ENCODE measurements around the gene KAT2B. TPM values are rescaled to one million over a fixed set of nuclear protein-coding genes. Genes with fewer than 3 reads are reported as not detected.

KAT2B gene
- polyA plus RNA-seq, 1 of the 3 experiments (the other 2 are of a cell fraction), result 2.1 TPM

DNA sequence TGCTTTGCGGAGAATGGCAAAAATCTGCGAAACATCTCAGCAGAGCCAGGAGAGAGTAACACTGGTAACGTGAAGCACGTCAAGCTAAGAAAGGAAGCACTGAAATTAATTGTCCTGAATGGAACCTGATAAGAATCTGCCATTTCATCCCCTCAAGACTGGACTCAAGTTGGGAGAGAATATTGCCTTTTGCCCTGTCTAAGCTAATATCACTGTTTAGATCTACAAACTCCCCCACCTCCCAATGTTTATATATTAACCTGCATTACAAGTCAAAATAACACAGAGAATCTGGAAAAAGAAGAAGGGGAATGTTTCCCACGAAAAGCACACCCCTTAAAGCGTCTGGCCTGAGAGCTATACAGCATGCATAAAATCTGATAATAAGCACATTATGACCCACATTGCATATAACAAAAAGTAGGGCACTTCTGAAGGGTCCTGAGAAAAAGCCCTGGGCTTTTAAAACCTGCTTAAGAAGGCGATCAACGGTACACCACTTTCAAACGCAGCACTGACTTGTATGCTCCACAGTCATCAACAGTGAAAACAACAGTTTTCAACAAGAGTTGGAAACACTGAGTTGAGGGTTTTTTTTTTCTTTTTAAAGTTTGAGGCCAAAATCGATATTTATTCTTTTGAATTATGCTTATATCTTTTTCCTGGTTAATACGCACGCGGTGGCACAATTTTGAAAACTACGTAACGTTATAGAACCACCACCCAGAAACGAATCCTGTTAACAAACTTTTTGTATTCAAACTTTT lies 1.4 kb upstream of the KAT2B start:
- ChIA-PET POLR2A (no interaction called here), CTCF (interaction anchor here (0.7 to 1.5 kb wide), 4 partner anchors 15 to 973 kb away, joined by 3 read pairs; no protein-coding TSS in a partner anchor)
- Histone ChIP-seq H3K9me3 (no peaks in the 10 kb centered on the region), H3K4me2 (peak overlapping the region; percentile 80), H3K9me2 (no peaks in the 10 kb centered on the region), H3K9ac (peak overlapping the region; percentile 60; the same call in 1 of the 2 replicates), H3K27me3 (ENCODE audit: insufficient read depth) (no peaks in the 10 kb centered on the region), H2AFZ (ENCODE audit: low read depth) (peak overlapping the region; percentile 90), H3K79me2 (ENCODE audit: insufficient read depth) (no peaks in the 10 kb centered on the region), H3K4me1 (ENCODE audit: control insufficient read depth in 1 of 2, insufficient read depth in 2 of 2, low read depth in 1 of 2, low read length in 1 of 2) (peaks cover 5 to 21% of the 10 kb centered on the region in 2 experiments; a peak in 2 of 4 replicates), H3K4me3 (ENCODE audit: low read depth in 2 of 2, low read length in 1 of 2) (peak overlapping the region; percentile 77 to 88), H3K36me3 (replicated peaks in 1 of 2; ENCODE audit: control insufficient read depth in 1 of 2, insufficient read depth in 2 of 2, low read length in 1 of 2) (no peaks in the 10 kb centered on the region), H3K27ac (ENCODE audit: low read depth in 2 of 2, low read length in 1 of 2) (no peak overlapping the region; a peak in 1 of 4 replicates), H3F3A (replicated peaks; ENCODE audit: insufficient read depth) (peaks cover 11% of the 10 kb centered on the region), H4K20me1 (ENCODE audit: insufficient read depth) (peaks cover 5% of the 10 kb centered on the region; the same call in 1 of the 2 replicates)
- TF ChIP-seq GABPA (IDR thresholded peaks at IDR 0.05; ENCODE audit: low read depth), result no peak
- TF ChIP-seq RFX5 (IDR thresholded peaks at IDR 0.05; ENCODE audit: low read length), result no peak
- TF ChIP-seq MXI1 (IDR thresholded peaks at IDR 0.05; ENCODE audit: low read depth, low read length), result no peak
- no peak for TF ChIP-seq NFIC (IDR thresholded peaks at IDR 0.05; ENCODE audit: borderline replicate concordance)
- TF ChIP-seq POLR2AphosphoS5 (IDR thresholded peaks at IDR 0.05; ENCODE audit: low read depth, low read length), result no peak
- TF ChIP-seq TAF1 (IDR thresholded peaks at IDR 0.05; ENCODE audit: borderline replicate concordance, low read depth, low read length), result no peak
- no peak for TF ChIP-seq RXRA (IDR thresholded peaks at IDR 0.05; ENCODE audit: borderline replicate concordance, low read depth)
- TF ChIP-seq FOXJ3 (CRISPR knock-in tag; IDR thresholded peaks at IDR 0.05), result no peak
- no peak for TF ChIP-seq JUND (IDR thresholded peaks at IDR 0.05)
- TF ChIP-seq, protein P1, sequence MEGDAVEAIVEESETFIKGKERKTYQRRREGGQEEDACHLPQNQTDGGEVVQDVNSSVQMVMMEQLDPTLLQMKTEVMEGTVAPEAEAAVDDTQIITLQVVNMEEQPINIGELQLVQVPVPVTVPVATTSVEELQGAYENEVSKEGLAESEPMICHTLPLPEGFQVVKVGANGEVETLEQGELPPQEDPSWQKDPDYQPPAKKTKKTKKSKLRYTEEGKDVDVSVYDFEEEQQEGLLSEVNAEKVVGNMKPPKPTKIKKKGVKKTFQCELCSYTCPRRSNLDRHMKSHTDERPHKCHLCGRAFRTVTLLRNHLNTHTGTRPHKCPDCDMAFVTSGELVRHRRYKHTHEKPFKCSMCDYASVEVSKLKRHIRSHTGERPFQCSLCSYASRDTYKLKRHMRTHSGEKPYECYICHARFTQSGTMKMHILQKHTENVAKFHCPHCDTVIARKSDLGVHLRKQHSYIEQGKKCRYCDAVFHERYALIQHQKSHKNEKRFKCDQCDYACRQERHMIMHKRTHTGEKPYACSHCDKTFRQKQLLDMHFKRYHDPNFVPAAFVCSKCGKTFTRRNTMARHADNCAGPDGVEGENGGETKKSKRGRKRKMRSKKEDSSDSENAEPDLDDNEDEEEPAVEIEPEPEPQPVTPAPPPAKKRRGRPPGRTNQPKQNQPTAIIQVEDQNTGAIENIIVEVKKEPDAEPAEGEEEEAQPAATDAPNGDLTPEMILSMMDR (IDR thresholded peaks at IDR 0.05), result no peak
- no peak for TF ChIP-seq TCF12 (IDR thresholded peaks at IDR 0.05)
- no peak for TF ChIP-seq ELF1 (IDR thresholded peaks at IDR 0.05)
- no peak for TF ChIP-seq GATA2 (CRISPR knock-in tag; IDR thresholded peaks at IDR 0.05)
- TF ChIP-seq MEF2A (IDR thresholded peaks at IDR 0.05; ENCODE audit: borderline replicate concordance, low read depth), result no peak
- TF ChIP-seq, protein P2, sequence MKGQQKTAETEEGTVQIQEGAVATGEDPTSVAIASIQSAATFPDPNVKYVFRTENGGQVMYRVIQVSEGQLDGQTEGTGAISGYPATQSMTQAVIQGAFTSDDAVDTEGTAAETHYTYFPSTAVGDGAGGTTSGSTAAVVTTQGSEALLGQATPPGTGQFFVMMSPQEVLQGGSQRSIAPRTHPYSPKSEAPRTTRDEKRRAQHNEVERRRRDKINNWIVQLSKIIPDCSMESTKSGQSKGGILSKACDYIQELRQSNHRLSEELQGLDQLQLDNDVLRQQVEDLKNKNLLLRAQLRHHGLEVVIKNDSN (IDR thresholded peaks at IDR 0.05; ENCODE audit: borderline replicate concordance, low read depth), result no peak
- TF ChIP-seq, protein P3, sequence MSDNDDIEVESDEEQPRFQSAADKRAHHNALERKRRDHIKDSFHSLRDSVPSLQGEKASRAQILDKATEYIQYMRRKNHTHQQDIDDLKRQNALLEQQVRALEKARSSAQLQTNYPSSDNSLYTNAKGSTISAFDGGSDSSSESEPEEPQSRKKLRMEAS (IDR thresholded peaks at IDR 0.05; ENCODE audit: low read depth), result no peak
- no peak for DNase-seq
- 49% methylated on average over 16 of the region's 16 CpGs for WGBS (ENCODE audit: low lambda C conversion rate)

All from SK-N-SH (cell line).